Parathyroid adenoma (tissue), 2 donors: Measurements from ENCODE around the gene SELENOI.

ENCODE experiments used
- H2AFZ ChIP-seq: fragments of 300-600 bp; sonication (generic); one replicate; pipeline ENCODE4 v1.7.0; 2017; ENCODE audit warnings: antibody characterized with exemption, mild to moderate bottlenecking
- H3K27ac ChIP-seq: fragments of 300-600 bp; sonication (generic); one replicate; pipeline ENCODE4 v1.7.0; 2017
- H3K27me3 ChIP-seq: fragments of 300-600 bp; sonication (generic); one replicate; pipeline ENCODE4 v1.7.0; 2017; ENCODE audit warnings: low read length; ENCODE audit not compliant: control insufficient read depth, insufficient read depth
- H3K36me3 ChIP-seq: fragments of 300-600 bp; sonication (generic); one replicate; pipeline ENCODE4 v1.7.0; 2017; ENCODE audit warnings: low read length; ENCODE audit not compliant: control insufficient read depth, insufficient read depth
- H3K4me1 ChIP-seq: fragments of 300-600 bp; sonication (generic); one replicate; pipeline ENCODE4 v1.7.0; 2017; ENCODE audit warnings: control low read depth
- H3K4me2 ChIP-seq: fragments of 300-600 bp; sonication (generic); one replicate; pipeline ENCODE4 v1.7.0; 2017; ENCODE audit warnings: low read length
- H3K4me3 ChIP-seq: fragments of 300-600 bp; sonication (generic); one replicate; pipeline ENCODE4 v1.7.0; 2017; ENCODE audit warnings: low read depth, low read length
- H3K79me2 ChIP-seq: fragments of 300-600 bp; sonication (generic); one replicate; pipeline ENCODE4 v1.7.0; 2017; ENCODE audit warnings: control low read depth
- H3K9ac ChIP-seq: fragments of 300-600 bp; sonication (generic); one replicate; pipeline ENCODE4 v1.7.0; 2017; ENCODE audit warnings: mild to moderate bottlenecking
- H3K9me3 ChIP-seq: fragments of 300-600 bp; sonication (generic); one replicate; pipeline ENCODE4 v1.7.0; 2017; ENCODE audit warnings: low read length; ENCODE audit not compliant: control insufficient read depth
- CTCF ChIP-seq: fragments of 300-600 bp; sonication (generic); IDR thresholded peaks from one replicate; pipeline ENCODE4 v1.7.0; 2017; ENCODE audit warnings: antibody characterized with exemption, mild to moderate bottlenecking
- donor health status: primary hyperparathyroidism.

The SELENOI gene

GRCh38 chr2:26423750-26424149 lies 77.8 kb downstream of the SELENOI start:
- Histone ChIP-seq H3K79me2 (no peaks in the 10 kb centered on the region), H3K9me3 (no peaks in the 10 kb centered on the region), H3K27me3 (no peaks in the 10 kb centered on the region), H3K4me1 (no peaks in the 10 kb centered on the region), H3K4me2 (no peak overlapping the region), H2AFZ (no peak overlapping the region), H3K27ac (no peak overlapping the region), H3K9ac (no peak overlapping the region), H3K4me3 (no peak overlapping the region), H3K36me3 (no peaks in the 10 kb centered on the region)
- TF ChIP-seq CTCF: no peak

GRCh38 chr2:26424221-26424620 lies 78.3 kb downstream of the SELENOI start:
- H2AFZ ChIP-seq: no peak overlapping the region
- no peaks in the 10 kb centered on the region for H3K4me1 ChIP-seq
- no peak overlapping the region for H3K27ac ChIP-seq
- no peak overlapping the region for H3K4me3 ChIP-seq
- H3K9me3 ChIP-seq: no peaks in the 10 kb centered on the region
- no peaks in the 10 kb centered on the region for H3K36me3 ChIP-seq
- no peaks in the 10 kb centered on the region for H3K27me3 ChIP-seq
- TF ChIP-seq CTCF: no peak
- no peak overlapping the region for H3K9ac ChIP-seq
- H3K79me2 ChIP-seq: no peaks in the 10 kb centered on the region
- no peak overlapping the region for H3K4me2 ChIP-seq

- no peaks in the 10 kb centered on the region for H3K27me3 ChIP-seq
- H3K9me3 ChIP-seq: no peaks in the 10 kb centered on the region
- no peak overlapping the region for H3K4me3 ChIP-seq
- no peak overlapping the region for H2AFZ ChIP-seq
- H3K4me2 ChIP-seq: no peak overlapping the region
- no peaks in the 10 kb centered on the region for H3K79me2 ChIP-seq
- no peaks in the 10 kb centered on the region for H3K4me1 ChIP-seq
- no peak overlapping the region for H3K9ac ChIP-seq
- H3K36me3 ChIP-seq: no peaks in the 10 kb centered on the region
- no peak for TF ChIP-seq CTCF
- H3K27ac ChIP-seq: no peak overlapping the region
Measured at GRCh38 chr2:26428846-26429245, 82.9 kb downstream of the SELENOI start.

- no peak for TF ChIP-seq CTCF
- no peaks in the 10 kb centered on the region for H3K79me2 ChIP-seq
- H3K4me2 ChIP-seq: no peak overlapping the region
- no peaks in the 10 kb centered on the region for H3K4me1 ChIP-seq
- H3K27me3 ChIP-seq: no peaks in the 10 kb centered on the region
- no peaks in the 10 kb centered on the region for H3K9me3 ChIP-seq
- no peaks in the 10 kb centered on the region for H3K36me3 ChIP-seq
- H2AFZ ChIP-seq: peak overlapping the region; percentile 30
- H3K9ac ChIP-seq: no peak overlapping the region
- H3K27ac ChIP-seq: no peak overlapping the region
- no peak overlapping the region for H3K4me3 ChIP-seq
Measured at GRCh38 chr2:26429779-26430578, 84.0 kb downstream of the SELENOI start.

- no peak overlapping the region for H3K9ac ChIP-seq
- no peak overlapping the region for H3K4me2 ChIP-seq
- H3K9me3 ChIP-seq: no peaks in the 10 kb centered on the region
- H3K79me2 ChIP-seq: no peaks in the 10 kb centered on the region
- no peak for TF ChIP-seq CTCF
- H2AFZ ChIP-seq: no peak overlapping the region
- no peak overlapping the region for H3K27ac ChIP-seq
- H3K4me3 ChIP-seq: no peak overlapping the region
- no peaks in the 10 kb centered on the region for H3K27me3 ChIP-seq
- H3K36me3 ChIP-seq: no peaks in the 10 kb centered on the region
- H3K4me1 ChIP-seq: no peaks in the 10 kb centered on the region
Measured at GRCh38 chr2:26430826-26431225, 84.9 kb downstream of the SELENOI start.
